SU-DHL-6 (cell line): Measurements from ENCODE around the gene COL20A1.

Source experiments
- H2AFZ ChIP-seq: fragments of 200-600 bp; sonication (generic); 2 replicates; pipeline ENCODE4 v1.6.1; 2014; ENCODE audit warnings: low read depth, mild to moderate bottlenecking, moderate library complexity, mixed read lengths, antibody characterized with exemption, low read length; ENCODE audit not compliant: severe bottlenecking
- H3F3A ChIP-seq: fragments of 200-600 bp; shearing (Covaris generic); 2 replicates; pipeline ENCODE4 v1.6.0; 2016; ENCODE audit warnings: antibody characterized with exemption, mild to moderate bottlenecking; ENCODE audit not compliant: insufficient read depth
- H3K27ac ChIP-seq: fragments of 200-600 bp; sonication (generic); 2 replicates; pipeline ENCODE4 v1.5.1; 2016; ENCODE audit warnings: low read depth, mild to moderate bottlenecking, low read length, moderate library complexity, mixed read lengths
- H3K27me3 ChIP-seq: fragments of 200-600 bp; sonication (generic), shearing (Covaris generic); 2 replicates; pipeline ENCODE4 v1.6.0; 2014; ENCODE audit warnings: mild to moderate bottlenecking, low read length
- H3K36me3 ChIP-seq: fragments of 200-600 bp; sonication (generic); 2 replicates; pipeline ENCODE4 v1.6.1; 2014; ENCODE audit warnings: mild to moderate bottlenecking, low read length, mixed read lengths
- H3K4me2 ChIP-seq: fragments of 300-600, 200-600 bp; shearing (Covaris generic), sonication (generic); 2 replicates; pipeline ENCODE4 v1.6.0; 2014; ENCODE audit warnings: low read length, low read depth, mild to moderate bottlenecking; ENCODE audit not compliant: poor library complexity, severe bottlenecking
- H3K4me3 ChIP-seq: fragments of 200-600 bp; sonication (generic); 2 replicates; pipeline ENCODE4 v1.5.1; 2014; ENCODE audit warnings: antibody characterized with exemption, low read length, mild to moderate bottlenecking, mixed read lengths; ENCODE audit not compliant: insufficient read depth, poor library complexity, severe bottlenecking
- H3K79me2 ChIP-seq: fragments of 200-600 bp; sonication (generic); 2 replicates; pipeline ENCODE4 v1.6.1; 2014; ENCODE audit warnings: mild to moderate bottlenecking, low read length, moderate library complexity; ENCODE audit not compliant: insufficient read depth
- H3K9ac ChIP-seq: fragments of 200-600 bp; sonication (generic); 2 replicates; pipeline ENCODE4 v1.7.0; 2014; ENCODE audit warnings: mild to moderate bottlenecking, low read length
- H3K9me2 ChIP-seq: fragments of 200-600 bp; sonication (generic); replicated peaks from 2 replicates; pipeline ENCODE4 v1.6.1; 2014; ENCODE audit warnings: low read length; ENCODE audit not compliant: insufficient read depth
- H3K9me3 ChIP-seq: fragments of 200-600 bp; sonication (generic); 2 replicates; pipeline ENCODE4 v1.6.1; 2014; ENCODE audit warnings: low read length, mixed read lengths; ENCODE audit not compliant: insufficient read depth
- H4K20me1 ChIP-seq: fragments of 200-600 bp; sonication (generic); 2 replicates; pipeline ENCODE4 v1.6.1; 2014; ENCODE audit warnings: low read depth, mild to moderate bottlenecking, antibody characterized with exemption, low read length, moderate library complexity, mixed read lengths
- EZH2phosphoT487 ChIP-seq: fragments of 200-600 bp; sonication (generic), shearing (Covaris generic); conservative IDR thresholded peaks from 2 replicates; pipeline ENCODE4 v1.6.1; 2018; ENCODE audit warnings: mild to moderate bottlenecking, antibody characterized with exemption, low read length, moderate library complexity, mixed read lengths
- TF ChIP-seq, protein P1 (sequence below): fragments of 200-600 bp; sonication (generic); IDR thresholded peaks from one replicate; pipeline ENCODE4 v1.5.1; 2017; ENCODE audit warnings: antibody characterized with exemption, mild to moderate bottlenecking, low read length, moderate library complexity; ENCODE audit not compliant: insufficient read depth, poor library complexity, severe bottlenecking

The COL20A1 gene

GRCh38 chr20:63380346-63380870, 87.4 kb downstream of the COL20A1 start:
- H3K9me3 ChIP-seq = peaks cover 3% of the 10 kb centered on the region; the same call in 1 of the 2 replicates
- no peaks in the 10 kb centered on the region for H4K20me1 ChIP-seq
- no peaks in the 10 kb centered on the region for H3K27me3 ChIP-seq
- H3K79me2 ChIP-seq = no peaks in the 10 kb centered on the region
- H3K9ac ChIP-seq = no peak overlapping the region
- H3K27ac ChIP-seq = no peak overlapping the region
- H3K9me2 ChIP-seq = no peaks in the 10 kb centered on the region
- no peak overlapping the region for H3K4me3 ChIP-seq
- no peaks in the 10 kb centered on the region for H3K36me3 ChIP-seq
- H2AFZ ChIP-seq = no peak overlapping the region
- H3K4me2 ChIP-seq = no peak overlapping the region
- no peaks in the 10 kb centered on the region for H3F3A ChIP-seq
- TF ChIP-seq, protein P1, sequence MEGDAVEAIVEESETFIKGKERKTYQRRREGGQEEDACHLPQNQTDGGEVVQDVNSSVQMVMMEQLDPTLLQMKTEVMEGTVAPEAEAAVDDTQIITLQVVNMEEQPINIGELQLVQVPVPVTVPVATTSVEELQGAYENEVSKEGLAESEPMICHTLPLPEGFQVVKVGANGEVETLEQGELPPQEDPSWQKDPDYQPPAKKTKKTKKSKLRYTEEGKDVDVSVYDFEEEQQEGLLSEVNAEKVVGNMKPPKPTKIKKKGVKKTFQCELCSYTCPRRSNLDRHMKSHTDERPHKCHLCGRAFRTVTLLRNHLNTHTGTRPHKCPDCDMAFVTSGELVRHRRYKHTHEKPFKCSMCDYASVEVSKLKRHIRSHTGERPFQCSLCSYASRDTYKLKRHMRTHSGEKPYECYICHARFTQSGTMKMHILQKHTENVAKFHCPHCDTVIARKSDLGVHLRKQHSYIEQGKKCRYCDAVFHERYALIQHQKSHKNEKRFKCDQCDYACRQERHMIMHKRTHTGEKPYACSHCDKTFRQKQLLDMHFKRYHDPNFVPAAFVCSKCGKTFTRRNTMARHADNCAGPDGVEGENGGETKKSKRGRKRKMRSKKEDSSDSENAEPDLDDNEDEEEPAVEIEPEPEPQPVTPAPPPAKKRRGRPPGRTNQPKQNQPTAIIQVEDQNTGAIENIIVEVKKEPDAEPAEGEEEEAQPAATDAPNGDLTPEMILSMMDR = no peak
- TF ChIP-seq EZH2phosphoT487 = no peak

DNA sequence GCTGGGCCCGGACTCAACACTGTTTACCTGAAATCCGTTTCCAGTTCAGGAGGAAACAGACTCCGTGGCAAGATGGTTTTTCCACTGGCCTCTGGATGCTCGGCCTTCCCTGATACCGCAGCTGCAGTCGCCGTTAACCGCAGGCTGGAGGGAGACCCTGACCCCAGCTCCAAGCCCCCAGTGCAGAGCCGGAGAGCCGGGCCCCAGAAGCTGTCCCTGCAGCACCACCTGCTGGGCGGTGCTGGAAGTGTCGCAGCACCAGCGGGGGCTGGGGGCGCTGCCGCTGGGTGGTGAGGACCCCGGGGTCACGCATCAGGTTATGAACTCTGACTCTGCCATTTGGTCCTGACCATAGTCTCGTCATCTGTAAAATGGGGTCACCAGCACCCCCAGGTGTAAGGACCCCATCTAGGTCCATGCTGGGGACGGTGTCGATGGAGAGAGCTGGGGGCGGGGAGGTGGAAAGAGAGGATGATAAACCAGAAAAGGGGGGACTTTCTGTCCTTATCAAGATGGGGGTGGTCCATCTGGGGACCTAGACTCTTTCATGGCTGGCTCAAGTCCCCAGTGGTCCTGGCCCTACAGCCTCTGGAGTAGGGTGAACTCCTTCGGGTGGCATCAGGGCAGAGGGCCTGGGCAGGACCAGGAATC, 88.9 kb downstream of the COL20A1 start:
- Histone ChIP-seq H3K4me3 (no peak overlapping the region), H3K4me2 (no peak overlapping the region)

GRCh38 chr20:63382551-63383300, 89.7 kb downstream of the COL20A1 start:
- TF ChIP-seq EZH2phosphoT487 = no peak
- TF ChIP-seq, protein P1 = no peak
- no peaks in the 10 kb centered on the region for H3K79me2 ChIP-seq
- no peaks in the 10 kb centered on the region for H3K36me3 ChIP-seq
- H3K9me2 ChIP-seq = no peaks in the 10 kb centered on the region
- no peak overlapping the region for H2AFZ ChIP-seq
- no peak overlapping the region for H3K4me3 ChIP-seq
- no peaks in the 10 kb centered on the region for H3F3A ChIP-seq
- no peak overlapping the region for H3K4me2 ChIP-seq
- no peaks in the 10 kb centered on the region for H3K27me3 ChIP-seq
- H3K27ac ChIP-seq = no peak overlapping the region
- no peak overlapping the region for H3K9ac ChIP-seq
- H4K20me1 ChIP-seq = no peaks in the 10 kb centered on the region
- peaks cover 25% of the 10 kb centered on the region for H3K9me3 ChIP-seq

More for the DNA sequence above, 88.9 kb downstream of the COL20A1 start:
- Histone ChIP-seq H2AFZ (no peak overlapping the region), H3K36me3 (no peaks in the 10 kb centered on the region), H3K9ac (no peak overlapping the region), H3K9me3 (peaks cover 18% of the 10 kb centered on the region), H3K79me2 (no peaks in the 10 kb centered on the region), H3K27me3 (no peaks in the 10 kb centered on the region), H3F3A (no peaks in the 10 kb centered on the region), H3K9me2 (no peaks in the 10 kb centered on the region), H3K27ac (no peak overlapping the region), H4K20me1 (no peaks in the 10 kb centered on the region)
- TF ChIP-seq EZH2phosphoT487 = no peak
- TF ChIP-seq, protein P1 = peak; percentile 94
